Upper lobe of right lung (tissue), 1 donor: ENCODE measurements around the gene FAM107A. TPM values are rescaled to one million over a fixed set of nuclear protein-coding genes. Genes with fewer than 3 reads are reported as not detected.

Experiments used
- ATAC-seq: fragments of 200-7000 bp; cut with Tn5 transposase; one replicate; pipeline ENCODE4 v1.9.1; 2020; ENCODE audit warnings: mild to moderate bottlenecking, moderate library complexity
- DNase-seq: peaks from one replicate; pipeline ENCODE4 v3.0.0-alpha.2; 2020
- H3K27ac ChIP-seq: fragments of 200-600 bp; one replicate; pipeline ENCODE4 v1.8.0; 2022
- H3K27me3 ChIP-seq: fragments of 200-600 bp; one replicate; pipeline ENCODE4 v1.8.0; 2022; ENCODE audit warnings: mild to moderate bottlenecking
- H3K36me3 ChIP-seq: fragments of 200-600 bp; one replicate; pipeline ENCODE4 v1.8.0; 2022
- H3K4me1 ChIP-seq: fragments of 200-600 bp; one replicate; pipeline ENCODE4 v1.8.0; 2022
- H3K4me3 ChIP-seq: fragments of 200-600 bp; one replicate; pipeline ENCODE4 v1.8.0; 2022; ENCODE audit warnings: mild to moderate bottlenecking
- H3K9me3 ChIP-seq: fragments of 200-600 bp; one replicate; pipeline ENCODE4 v1.8.0; 2022
- CTCF ChIP-seq: fragments of 200-600 bp; IDR thresholded peaks from one replicate; pipeline ENCODE4 v1.8.0; 2022; ENCODE audit warnings: antibody characterized with exemption
- intact Hi-C: fragments of 100-400 bp; cut with DNase I; formaldehyde crosslinking; loops from one replicate; pipeline ENCODE4 v1.11.0; 2022
- total RNA-seq: library from RNA; stranded (reverse); fragmentation: NEBNext Ultra II Directional; extraction: Animal tissue kit (Norgen Biotek cat#: 25700); gene quantifications from one replicate; pipeline ENCODE4 v1.2.1, GENCODE V29; 2021
- donor health status: DM: no; HTN: yes; CAD: no; lungs with severe emphysema.

Gene FAM107A
- total RNA-seq, 1 donor from 2014 or later, result 91.5 TPM

GRCh38 chr3:58563386-58564035, 13.7 kb downstream of the FAM107A start:
- Histone ChIP-seq H3K9me3 (no peaks in the 10 kb centered on the region), H3K27ac (no peak overlapping the region), H3K36me3 (peaks cover 6% of the 10 kb centered on the region), H3K4me3 (no peak overlapping the region), H3K27me3 (no peaks in the 10 kb centered on the region), H3K4me1 (no peaks in the 10 kb centered on the region)
- no peak for TF ChIP-seq CTCF
- ATAC-seq (peak; percentile 3), DNase-seq (no peak)
- intact Hi-C loops, result no loop called here

GRCh38 chr3:58562498-58562897, 14.7 kb downstream of the FAM107A start:
- intact Hi-C loops, result no loop called here
- H3K36me3 ChIP-seq, result peaks cover 6% of the 10 kb centered on the region

GRCh38 chr3:58560771-58561311, 16.4 kb downstream of the FAM107A start:
- no peak for DNase-seq
- peak; percentile 42 for ATAC-seq
- H3K36me3 ChIP-seq, result peaks cover under 1% of the 10 kb centered on the region
- peak; percentile 30 for TF ChIP-seq CTCF
- no peaks in the 10 kb centered on the region for H3K9me3 ChIP-seq
- H3K27me3 ChIP-seq, result no peaks in the 10 kb centered on the region
- no peak overlapping the region for H3K4me3 ChIP-seq
- no peak overlapping the region for H3K27ac ChIP-seq
- intact Hi-C loops, result no loop called here
- H3K4me1 ChIP-seq, result no peaks in the 10 kb centered on the region

More at GRCh38 chr3:58562498-58562897, 14.7 kb downstream of the FAM107A start:
- Histone ChIP-seq H3K27me3 (no peaks in the 10 kb centered on the region), H3K9me3 (no peaks in the 10 kb centered on the region), H3K4me3 (no peak overlapping the region), H3K27ac (no peak overlapping the region), H3K4me1 (no peaks in the 10 kb centered on the region)
- ATAC-seq (no peak), DNase-seq (no peak)
- TF ChIP-seq CTCF, result no peak

- TF ChIP-seq CTCF, result no peak
- Histone ChIP-seq H3K4me1 (no peaks in the 10 kb centered on the region), H3K27me3 (no peaks in the 10 kb centered on the region), H3K4me3 (no peak overlapping the region), H3K36me3 (no peaks in the 10 kb centered on the region), H3K9me3 (no peaks in the 10 kb centered on the region), H3K27ac (no peak overlapping the region)
- intact Hi-C loops, result no loop called here
- ATAC-seq (no peak), DNase-seq (no peak)
These were observed 17.6 kb downstream of the FAM107A start for GRCh38 chr3:58559586-58559985.

- Histone ChIP-seq H3K9me3 (no peaks in the 10 kb centered on the region), H3K4me3 (no peak overlapping the region), H3K27me3 (no peaks in the 10 kb centered on the region), H3K36me3 (no peaks in the 10 kb centered on the region), H3K4me1 (no peaks in the 10 kb centered on the region), H3K27ac (no peak overlapping the region)
- intact Hi-C loops, result no loop called here
- TF ChIP-seq CTCF, result no peak
- no peak for DNase-seq
- ATAC-seq, result no peak
These were observed 19.7 kb downstream of the FAM107A start for GRCh38 chr3:58557491-58557890.
